OCI-M1 (cell line): ENCODE results near the gene NQO1.
A peak's percentile ranks its signal among the peaks of the same experiment; 100 is the strongest.
"Not testable (repeated sequence)": the region's sequence is repeated elsewhere in the genome, so short reads cannot be mapped to it uniquely, and the experiment has no call there.

Source experiments
- DNase-seq: peaks from one replicate; lab custom pipeline; 2025; lab: John Stamatoyannopoulos, UW

NQO1 gene

DNA sequence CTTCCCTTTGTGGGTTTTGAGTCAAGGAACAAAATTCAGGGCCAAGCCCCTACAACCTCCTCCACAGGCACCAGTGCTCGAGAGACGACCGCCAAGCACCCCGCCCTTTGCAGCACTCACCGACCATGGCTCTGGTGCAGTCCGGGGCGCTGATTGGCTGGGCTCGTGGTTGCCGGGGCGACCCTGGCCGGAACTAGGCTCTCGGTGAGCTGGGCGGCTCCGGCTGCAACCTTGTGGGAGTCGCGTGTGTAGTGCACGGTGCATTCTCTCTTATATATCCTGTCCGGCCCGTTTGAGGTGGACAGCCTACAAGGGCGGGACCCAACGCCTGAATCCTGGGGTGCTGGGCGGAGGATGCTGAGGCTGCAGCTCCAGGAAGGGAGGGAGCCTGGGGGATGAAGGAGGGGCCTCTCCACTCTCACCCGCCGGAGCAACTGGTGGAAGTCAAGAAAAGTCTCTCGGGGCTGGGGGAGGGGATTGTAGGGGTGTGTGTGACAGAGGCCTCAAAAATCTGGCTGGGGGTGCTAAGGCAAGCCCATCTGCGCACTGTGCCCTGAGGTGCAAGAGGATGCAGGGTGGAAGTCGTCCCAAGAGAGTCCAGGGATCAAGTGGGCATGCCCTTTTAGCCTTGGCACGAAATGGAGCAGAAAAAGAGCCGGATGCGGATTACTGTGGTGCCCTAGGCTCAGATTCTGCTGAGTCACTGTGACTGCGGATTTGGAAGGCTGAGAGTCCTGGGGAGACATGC lies at the start of gene NQO1:
TSS of gene NQO1 (minus strand) at position 248 of the 748 bp plus-strand sequence. CDS start at position 127, 121 bp downstream.
- peak; percentile 96 for DNase-seq

- no peak for DNase-seq
These were observed 49.2 kb upstream of the NQO1 start for GRCh38 chr16:69775563-69775962.

- no peak for DNase-seq
These were observed 47.0 kb upstream of the NQO1 start for GRCh38 chr16:69773260-69773947.

GRCh38 chr16:69771651-69771967 lies 45.2 kb upstream of the NQO1 start:
- no peak for DNase-seq

- no peak for DNase-seq
These were observed 43.0 kb upstream of the NQO1 start for GRCh38 chr16:69769404-69769803.

GRCh38 chr16:69768666-69769065 lies 42.3 kb upstream of the NQO1 start:
- no peak for DNase-seq

- no peak for DNase-seq
These were observed 41.3 kb upstream of the NQO1 start for GRCh38 chr16:69767459-69768229.

GRCh38 chr16:69763599-69763942 lies 37.2 kb upstream of the NQO1 start:
- DNase-seq: no peak

- peak; percentile 66 for DNase-seq
These were observed 36.6 kb upstream of the NQO1 start for GRCh38 chr16:69762814-69763598.

GRCh38 chr16:69761983-69762813 lies 35.8 kb upstream of the NQO1 start, which contains the start of gene WWP2:
Gene WWP2 (plus strand): TSS chr16:69762332. CDS start chr16:69787011, 24,679 bp downstream.
- peak; percentile 92 for DNase-seq

DNA sequence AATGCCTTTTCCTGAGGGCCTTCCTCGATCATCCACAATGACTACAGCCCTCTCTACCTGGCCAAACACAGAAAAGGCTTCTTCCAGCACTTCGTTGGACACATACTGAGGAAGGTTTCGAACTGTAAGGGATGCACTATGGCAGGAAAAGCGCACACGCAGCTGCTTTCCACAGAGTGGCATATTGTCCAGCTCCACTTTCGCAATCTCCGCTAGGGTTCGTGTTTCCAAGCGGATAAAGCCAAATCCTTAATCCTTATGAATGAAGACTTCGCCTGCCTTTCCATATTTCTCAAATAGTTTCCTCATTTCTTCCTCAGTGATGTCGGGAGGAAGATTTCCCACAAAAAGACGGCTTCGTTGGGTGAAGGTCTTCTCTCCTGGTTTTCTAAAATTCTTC lies 31.0 kb upstream of the NQO1 start:
- DNase-seq: not testable (repeated sequence)

- DNase-seq: no peak
These were observed 30.3 kb upstream of the NQO1 start for GRCh38 chr16:69756705-69757104.

GRCh38 chr16:69754469-69755310 lies 28.3 kb upstream of the NQO1 start, which contains the start of gene NOB1:
Gene NOB1 (minus strand): TSS chr16:69754926. CDS start chr16:69754910, 16 bp downstream.
- DNase-seq: peak; percentile 98

DNA sequence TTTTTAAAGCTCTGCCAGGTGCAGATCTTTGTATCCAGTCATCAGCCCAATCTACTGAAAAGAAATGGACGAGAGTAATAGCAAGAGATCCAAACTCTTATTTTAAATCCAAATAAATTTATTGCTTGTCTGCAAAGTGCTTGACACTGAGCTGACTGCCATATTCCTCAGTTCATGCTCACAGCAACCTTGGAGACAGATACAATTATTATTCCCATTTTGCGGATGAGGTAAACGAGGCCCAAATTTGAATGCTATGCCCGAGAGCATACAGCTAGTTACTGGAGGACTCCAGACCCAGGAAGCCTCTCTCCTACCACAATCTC lies 27.7 kb upstream of the NQO1 start:
- no peak for DNase-seq

DNA sequence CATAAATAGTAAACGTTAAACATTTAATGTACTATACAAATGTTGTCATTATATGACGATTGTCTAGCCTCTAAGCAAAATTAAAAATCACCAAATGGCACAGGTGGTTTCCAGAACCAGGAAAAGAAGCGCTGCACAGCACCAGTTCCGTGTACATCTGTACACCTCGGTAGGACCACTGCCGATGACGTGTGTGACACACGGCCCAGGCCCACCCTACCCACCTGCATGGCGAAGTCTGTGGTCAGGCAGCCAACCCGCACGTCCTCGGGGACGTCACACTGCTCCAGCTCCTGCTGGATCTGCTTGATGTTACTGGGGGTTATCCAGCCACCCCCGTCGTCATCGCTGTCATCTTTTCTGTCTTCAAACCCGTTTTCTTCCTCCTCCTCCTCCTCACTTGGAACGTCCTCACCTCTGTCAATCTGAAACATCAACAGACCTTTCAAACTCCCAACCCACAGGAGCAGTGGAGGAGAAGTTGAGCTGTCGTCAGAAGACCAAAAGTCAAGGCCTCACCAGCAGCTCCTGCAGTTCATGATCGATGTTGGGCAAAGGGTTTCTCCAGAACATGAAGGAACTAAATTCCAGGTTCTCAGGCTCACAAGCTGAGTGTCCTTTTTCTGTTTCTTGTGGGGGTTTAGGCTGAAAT lies 22.5 kb upstream of the NQO1 start:
- no peak for DNase-seq

DNA sequence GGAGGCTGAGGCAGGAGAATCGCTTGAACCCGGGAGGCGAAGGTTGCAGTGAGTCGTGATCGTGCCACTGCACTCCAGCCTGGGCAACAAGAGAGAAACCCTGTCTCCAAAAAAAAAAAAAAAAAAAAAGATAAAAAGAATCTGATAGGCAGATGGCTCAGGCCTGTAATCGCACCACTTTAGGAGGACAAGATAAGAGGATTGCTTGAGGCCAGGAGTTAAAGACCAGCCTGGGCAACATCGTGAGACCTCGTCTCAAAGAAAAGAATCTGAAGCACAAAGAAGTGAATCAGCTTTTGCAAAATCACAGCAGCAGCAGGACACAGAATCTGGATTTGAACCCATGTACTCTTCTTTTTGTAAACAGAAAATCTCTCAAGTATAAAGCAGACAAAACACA lies 20.8 kb upstream of the NQO1 start:
- no peak for DNase-seq

DNA sequence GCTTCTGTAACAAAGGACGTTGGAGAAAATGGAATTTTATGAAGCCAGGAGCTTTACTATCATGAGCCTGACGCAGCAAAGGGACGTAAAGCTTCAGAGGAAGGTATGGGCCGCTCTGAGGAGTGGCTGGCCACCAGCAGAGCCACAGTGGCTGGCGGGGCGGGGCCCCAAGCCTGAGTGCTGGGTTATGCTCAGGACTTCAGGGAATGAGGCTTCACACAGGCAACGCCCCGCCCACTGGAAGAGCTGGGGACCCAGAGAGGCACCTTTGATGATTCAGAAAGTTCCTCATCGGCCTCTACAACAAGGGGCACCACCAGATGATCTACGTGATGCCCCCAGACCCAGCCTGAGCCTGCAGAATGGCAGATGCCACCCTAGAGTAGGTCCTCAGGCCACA lies 19.6 kb upstream of the NQO1 start:
- DNase-seq: no peak

- no peak for DNase-seq
These were observed 18.9 kb upstream of the NQO1 start for GRCh38 chr16:69745232-69745612.

GRCh38 chr16:69744363-69745231 lies 18.2 kb upstream of the NQO1 start:
- DNase-seq: no peak
